ENCODE data around the gene DAB2IP. TPM values are rescaled to one million over a fixed set of nuclear protein-coding genes. Genes with fewer than 3 reads are reported as not detected.

DAB2IP gene
- total RNA-seq, 1 experiment from 2014 or later = 31.0 TPM

DNA sequence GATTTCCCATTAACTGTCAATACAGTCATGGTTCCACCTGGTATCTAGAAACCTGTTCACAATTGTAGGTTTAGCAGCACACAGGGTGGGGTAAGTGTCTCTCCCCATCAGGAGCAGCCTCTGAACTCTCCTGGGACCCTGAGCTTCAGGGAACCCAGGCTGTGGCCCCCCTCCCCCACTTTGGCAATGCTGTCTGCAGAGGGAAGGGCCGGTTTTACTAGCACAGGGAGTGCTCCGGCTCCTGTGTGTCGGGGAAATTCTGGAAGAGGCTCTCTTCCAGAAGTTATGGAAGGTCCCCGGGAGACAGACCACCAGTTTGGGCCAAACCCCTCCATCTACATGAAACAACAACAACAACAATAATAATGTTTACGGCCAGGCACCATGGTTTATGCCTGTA lies 9.9 kb downstream of the DAB2IP start (continued):
- TF ChIP-seq TCF7L2 (IDR thresholded peaks at IDR 0.05; ENCODE audit: borderline replicate concordance, extremely low read depth, insufficient read depth, insufficient read length) (no peak), SIN3A (IDR thresholded peaks at IDR 0.05; ENCODE audit: low read depth) (no peak), CBX3 (IDR thresholded peaks at IDR 0.05; ENCODE audit: low read depth) (no peak), ZFX (IDR thresholded peaks at IDR 0.05) (no peak), POLR2AphosphoS5 (IDR thresholded peaks at IDR 0.05; ENCODE audit: low read depth, low read length) (no peak), EZH2phosphoT487 (IDR thresholded peaks at IDR 0.05; ENCODE audit: borderline replicate concordance) (no peak)
- TF ChIP-seq, protein P1, sequence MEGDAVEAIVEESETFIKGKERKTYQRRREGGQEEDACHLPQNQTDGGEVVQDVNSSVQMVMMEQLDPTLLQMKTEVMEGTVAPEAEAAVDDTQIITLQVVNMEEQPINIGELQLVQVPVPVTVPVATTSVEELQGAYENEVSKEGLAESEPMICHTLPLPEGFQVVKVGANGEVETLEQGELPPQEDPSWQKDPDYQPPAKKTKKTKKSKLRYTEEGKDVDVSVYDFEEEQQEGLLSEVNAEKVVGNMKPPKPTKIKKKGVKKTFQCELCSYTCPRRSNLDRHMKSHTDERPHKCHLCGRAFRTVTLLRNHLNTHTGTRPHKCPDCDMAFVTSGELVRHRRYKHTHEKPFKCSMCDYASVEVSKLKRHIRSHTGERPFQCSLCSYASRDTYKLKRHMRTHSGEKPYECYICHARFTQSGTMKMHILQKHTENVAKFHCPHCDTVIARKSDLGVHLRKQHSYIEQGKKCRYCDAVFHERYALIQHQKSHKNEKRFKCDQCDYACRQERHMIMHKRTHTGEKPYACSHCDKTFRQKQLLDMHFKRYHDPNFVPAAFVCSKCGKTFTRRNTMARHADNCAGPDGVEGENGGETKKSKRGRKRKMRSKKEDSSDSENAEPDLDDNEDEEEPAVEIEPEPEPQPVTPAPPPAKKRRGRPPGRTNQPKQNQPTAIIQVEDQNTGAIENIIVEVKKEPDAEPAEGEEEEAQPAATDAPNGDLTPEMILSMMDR (IDR thresholded peaks at IDR 0.05 in 2 of 3, conservative IDR thresholded peaks at IDR 0.05 in 1 of 3; ENCODE audit: borderline replicate concordance in 1 of 3, insufficient read depth in 1 of 3, low read depth in 2 of 3, low read length in 2 of 3) = no peak

DNA sequence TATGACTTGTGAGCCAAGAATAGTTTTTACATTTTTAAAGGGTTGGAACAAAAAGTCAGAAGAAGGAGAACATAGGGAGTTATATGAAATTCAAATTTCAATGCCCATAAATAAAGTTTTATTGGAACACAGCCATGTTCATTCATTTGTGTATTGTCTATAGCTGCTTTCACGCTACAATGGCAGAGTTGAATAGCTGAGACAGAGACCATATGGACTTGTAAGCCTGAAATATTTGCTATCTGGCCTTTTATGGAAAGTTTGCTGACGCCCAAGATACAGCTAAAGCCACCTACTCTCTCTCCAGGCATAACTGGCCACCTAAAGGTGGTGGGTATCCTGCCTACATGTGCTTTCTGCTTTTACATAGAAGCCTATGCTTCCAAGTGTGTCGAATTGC lies 10.9 kb downstream of the DAB2IP start:
- H4K20me1 ChIP-seq (ENCODE audit: insufficient read depth) = no peaks in the 10 kb centered on the region
- no peaks in the 10 kb centered on the region for H3K9me2 ChIP-seq (ENCODE audit: insufficient read depth)
- CTCF ChIA-PET = interaction anchor here (1.2 kb wide), 1 partner anchor 25 kb away, joined by 3 read pairs; no protein-coding TSS in a partner anchor
- RAD21 ChIA-PET (ENCODE audit: low non-redundant PET in 1 of 2, low total read pairs in 2 of 2, uncharacterized antibody in 2 of 2, unreplicated experiment in 2 of 2) = no interaction called here
- intact Hi-C loops (cut with micrococcal nuclease) = no loop called here
- no peak overlapping the region for H3K27ac ChIP-seq (ENCODE audit: low read depth, low read length)
- H3K27me3 ChIP-seq (ENCODE audit: insufficient read depth, low read length) = no peaks in the 10 kb centered on the region
- H3K4me1 ChIP-seq (ENCODE audit: control insufficient read depth in 1 of 2, insufficient read depth in 2 of 2, low read length in 2 of 2) = no peaks in the 10 kb centered on the region
- no peak overlapping the region for H3K9ac ChIP-seq (ENCODE audit: low read length)
- no peak for TF ChIP-seq CBX3 (IDR thresholded peaks at IDR 0.05; ENCODE audit: low read depth)
- no peak for TF ChIP-seq RAD21 (IDR thresholded peaks at IDR 0.05; ENCODE audit: low read depth)
- TF ChIP-seq, protein P2, sequence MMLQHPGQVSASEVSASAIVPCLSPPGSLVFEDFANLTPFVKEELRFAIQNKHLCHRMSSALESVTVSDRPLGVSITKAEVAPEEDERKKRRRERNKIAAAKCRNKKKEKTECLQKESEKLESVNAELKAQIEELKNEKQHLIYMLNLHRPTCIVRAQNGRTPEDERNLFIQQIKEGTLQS (IDR thresholded peaks at IDR 0.05) = no peak
- no peak for TF ChIP-seq FOSL1 (IDR thresholded peaks at IDR 0.05; ENCODE audit: low read depth)
- TF ChIP-seq, protein P1 (IDR thresholded peaks at IDR 0.05 in 2 of 3, conservative IDR thresholded peaks at IDR 0.05 in 1 of 3; ENCODE audit: borderline replicate concordance in 1 of 3, insufficient read depth in 1 of 3, low read depth in 2 of 3, low read length in 2 of 3) = no peak
- TF ChIP-seq SRF (IDR thresholded peaks at IDR 0.05; ENCODE audit: low read depth) = no peak
- no peak for TF ChIP-seq YY1 (IDR thresholded peaks at IDR 0.05; ENCODE audit: extremely low read depth, insufficient replicate concordance, low read depth, low read length)
- TF ChIP-seq, protein P3, sequence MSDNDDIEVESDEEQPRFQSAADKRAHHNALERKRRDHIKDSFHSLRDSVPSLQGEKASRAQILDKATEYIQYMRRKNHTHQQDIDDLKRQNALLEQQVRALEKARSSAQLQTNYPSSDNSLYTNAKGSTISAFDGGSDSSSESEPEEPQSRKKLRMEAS (IDR thresholded peaks at IDR 0.05) = no peak
- TF ChIP-seq POLR2A (IDR thresholded peaks at IDR 0.05; ENCODE audit: borderline replicate concordance, extremely low read depth, insufficient read depth, insufficient read length) = no peak
- no peak overlapping the region for H3K4me2 ChIP-seq (ENCODE audit: low read length)
- H3K36me3 ChIP-seq (ENCODE audit: control insufficient read depth in 1 of 2, insufficient read depth in 2 of 2, low read length in 2 of 2) = no peaks in the 10 kb centered on the region
- POLR2A ChIA-PET = no interaction called here
- no peak overlapping the region for H2AFZ ChIP-seq (ENCODE audit: low read depth, low read length, poor library complexity, severe bottlenecking)
- no peak overlapping the region for H3K4me3 ChIP-seq (replicated peaks in 1 of 2; ENCODE audit: low read depth in 1 of 2, low read length in 2 of 2)
- DNase-seq (ENCODE audit: low read depth, low spot score) (no peak), ATAC-seq (no peak)
- no TSS peak for BruUV-seq (replicated peaks)
- no peaks in the 10 kb centered on the region for H3K79me2 ChIP-seq (ENCODE audit: insufficient read depth, low read length)
- H3K9me3 ChIP-seq (ENCODE audit: control insufficient read depth in 1 of 2, insufficient read depth in 1 of 2, low read depth in 1 of 2, low read length in 2 of 2) = no peaks in the 10 kb centered on the region

Data from HCT116 (cell line).